Measurements from ENCODE around the gene HOXC9.

Gene HOXC9

GRCh38 chr12:54002278-54002914 lies 2.4 kb downstream of the HOXC9 start:
- DNase-seq (ENCODE audit: low read depth, low spot score) = no peak

GRCh38 chr12:54002915-54003389 lies 3.0 kb downstream of the HOXC9 start:
- DNase-seq (ENCODE audit: low read depth, low spot score) = no peak

- no peak for DNase-seq (ENCODE audit: low read depth, low spot score)
Observed at GRCh38 chr12:54003625-54004024, 3.7 kb downstream of the HOXC9 start.

- DNase-seq (ENCODE audit: low read depth, low spot score) = no peak
Observed at GRCh38 chr12:54004063-54004840, 4.3 kb downstream of the HOXC9 start.

- DNase-seq (ENCODE audit: low read depth, low spot score) = no peak
Observed at GRCh38 chr12:54004841-54005530, 5.0 kb downstream of the HOXC9 start.

GRCh38 chr12:54005531-54005852 lies 5.5 kb downstream of the HOXC9 start:
- no peak for DNase-seq (ENCODE audit: low read depth, low spot score)

GRCh38 chr12:54005853-54006558 lies 6.0 kb downstream of the HOXC9 start:
- DNase-seq (ENCODE audit: low read depth, low spot score) = peak; percentile 62

- no peak for DNase-seq (ENCODE audit: low read depth, low spot score)
Observed at GRCh38 chr12:54006559-54007220, 6.7 kb downstream of the HOXC9 start.

GRCh38 chr12:54007538-54008259 lies 7.7 kb downstream of the HOXC9 start:
- no peak for DNase-seq (ENCODE audit: low read depth, low spot score)

- DNase-seq (ENCODE audit: low read depth, low spot score) = no peak
Observed at GRCh38 chr12:54008260-54008552, 8.2 kb downstream of the HOXC9 start.

- DNase-seq (ENCODE audit: low read depth, low spot score) = no peak
Observed at GRCh38 chr12:54009171-54010052, 9.5 kb downstream of the HOXC9 start.

GRCh38 chr12:54010053-54010971 lies 10.4 kb downstream of the HOXC9 start:
- DNase-seq (ENCODE audit: low read depth, low spot score) = no peak

- no peak for DNase-seq (ENCODE audit: low read depth, low spot score)
Observed at GRCh38 chr12:54010972-54011664, 11.2 kb downstream of the HOXC9 start.

- DNase-seq (ENCODE audit: low read depth, low spot score) = no peak
Observed at GRCh38 chr12:54011665-54012532, 11.9 kb downstream of the HOXC9 start.

- no peak for DNase-seq (ENCODE audit: low read depth, low spot score)
Observed at GRCh38 chr12:54012631-54013409, 12.9 kb downstream of the HOXC9 start.

GRCh38 chr12:54014377-54015017 lies 14.5 kb downstream of the HOXC9 start:
- DNase-seq (ENCODE audit: low read depth, low spot score) = no peak

Data from activated naive CD8-positive, alpha-beta T cell treated with anti-CD3 and anti-CD28 coated beads, Interleukin-2, amount 50 U/mL, for 16 hours (primary cell).